ENCODE results near the gene CLDN5.
A peak's percentile ranks its signal among the peaks of the same experiment; 100 is the strongest.

Gene CLDN5

GRCh38 chr22:19520566-19521305 lies 3.5 kb downstream of the CLDN5 start:
- peak; percentile 58 for DNase-seq

GRCh38 chr22:19520007-19520406 lies 4.2 kb downstream of the CLDN5 start:
- DNase-seq: peak; percentile 63

GRCh38 chr22:19519041-19519926 lies 4.9 kb downstream of the CLDN5 start:
- DNase-seq: peak; percentile 48

DNA sequence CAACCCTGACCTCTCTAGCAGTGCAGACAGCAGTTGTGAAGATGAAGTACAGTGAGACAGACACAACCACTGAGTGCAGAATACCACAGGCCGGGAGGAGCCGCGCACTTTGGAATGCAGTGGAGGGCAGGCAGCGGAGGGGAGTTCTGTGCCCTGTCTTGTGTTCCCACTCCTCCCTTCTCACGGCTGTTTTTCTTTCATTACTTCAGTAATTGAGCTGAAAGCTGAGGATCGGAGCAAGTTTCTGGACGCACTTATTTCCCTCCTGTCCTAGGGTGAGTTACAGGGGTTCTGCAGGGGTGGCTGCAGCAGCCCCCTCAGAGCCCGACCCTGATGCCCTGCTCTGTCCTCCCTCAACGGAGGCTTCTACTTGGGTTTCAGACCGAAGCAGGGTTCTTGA lies 5.6 kb downstream of the CLDN5 start:
- no peak for DNase-seq

GRCh38 chr22:19517919-19518611 lies 6.1 kb downstream of the CLDN5 start:
- peak; percentile 38 for DNase-seq

DNA sequence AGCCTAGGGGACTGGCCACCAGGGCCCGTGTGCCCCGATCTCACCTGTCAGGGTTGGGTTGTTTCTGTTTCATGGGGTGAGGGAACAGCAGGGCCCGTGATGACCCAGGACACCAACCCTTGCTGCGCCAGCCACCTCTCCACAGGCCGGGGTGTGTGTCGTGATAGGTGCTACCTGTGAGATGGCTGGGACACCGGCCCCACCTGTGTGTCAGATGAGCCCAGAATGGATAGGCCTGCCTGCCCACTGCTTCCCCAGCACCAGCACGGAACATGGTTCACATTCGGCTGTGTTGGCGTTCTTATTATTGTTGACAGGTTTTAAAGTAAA lies 7.1 kb downstream of the CLDN5 start:
- peak; percentile 33 for DNase-seq

DNA sequence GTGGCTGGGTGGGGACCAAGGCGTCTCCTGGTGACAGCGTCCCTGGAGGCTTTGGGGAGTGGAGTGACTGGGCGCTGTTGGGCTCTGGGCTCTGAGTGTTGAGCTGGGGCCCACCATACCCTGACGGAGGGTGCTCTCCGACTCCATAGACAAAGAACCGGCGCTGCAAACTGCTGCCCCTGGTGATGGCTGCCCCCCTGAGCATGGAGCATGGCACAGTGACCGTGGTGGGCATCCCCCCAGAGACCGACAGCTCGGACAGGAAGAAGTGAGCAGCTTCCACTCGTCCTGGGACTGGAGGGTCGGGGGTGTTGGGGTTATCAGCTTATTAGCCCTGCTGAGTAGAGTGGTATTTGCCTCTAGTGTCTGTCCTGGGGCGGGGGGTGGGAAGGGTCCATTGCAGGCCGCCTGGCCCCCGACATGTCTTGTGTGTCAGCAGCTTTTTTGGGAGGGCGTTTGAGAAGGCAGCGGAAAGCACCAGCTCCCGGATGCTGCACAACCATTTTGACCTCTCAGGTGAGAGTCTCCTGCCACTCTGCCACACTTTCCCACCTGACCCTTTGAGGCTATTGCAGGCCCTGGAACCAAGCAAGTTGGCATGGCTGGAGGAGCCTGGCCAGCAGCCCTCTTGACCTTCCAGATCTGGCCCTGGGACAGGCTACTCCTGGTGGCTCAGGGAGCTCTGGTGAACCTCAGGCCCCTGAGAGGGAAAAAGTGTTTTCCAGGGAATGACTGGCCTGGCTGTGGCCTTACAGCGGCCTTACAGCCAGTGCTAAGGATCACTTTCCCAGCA lies 7.6 kb downstream of the CLDN5 start:
- peak; percentile 38 for DNase-seq

DNA sequence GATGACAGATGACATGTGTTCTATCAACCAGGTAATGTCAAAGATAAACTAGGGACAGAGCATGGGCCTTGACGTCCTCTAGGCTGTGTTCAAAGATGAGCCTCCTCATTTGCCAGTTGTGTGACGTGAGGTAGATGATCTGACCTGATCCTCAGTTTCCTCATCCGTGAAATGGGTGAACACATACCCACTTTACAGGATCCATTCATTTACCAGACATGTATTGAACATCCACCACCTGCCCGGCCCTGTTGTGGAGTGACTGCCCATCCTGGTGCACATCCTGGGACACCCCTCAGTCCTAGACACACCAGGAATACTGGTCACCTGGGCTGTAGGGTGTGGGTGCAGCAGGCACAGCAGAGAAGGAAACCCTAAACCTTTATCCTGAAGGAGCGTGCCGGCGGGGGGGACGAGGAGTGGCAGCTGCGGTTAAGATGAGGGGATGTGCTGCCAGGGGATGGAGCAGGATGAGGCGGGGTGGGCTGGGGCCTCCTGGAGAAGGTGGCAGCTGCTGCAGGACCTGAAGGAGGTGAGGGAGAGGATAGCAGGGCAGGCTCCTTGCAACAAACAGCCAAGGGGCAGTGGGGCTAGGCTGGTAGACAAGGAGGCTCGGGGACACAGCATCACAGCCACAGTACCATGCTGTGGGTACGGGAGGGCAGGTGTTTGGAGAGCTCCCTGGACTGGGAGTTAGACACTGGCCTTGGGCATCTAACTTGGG lies 8.4 kb downstream of the CLDN5 start:
- peak; percentile 47 for DNase-seq

- peak; percentile 56 for DNase-seq
Observed at GRCh38 chr22:19514831-19515565, 9.2 kb downstream of the CLDN5 start.

DNA sequence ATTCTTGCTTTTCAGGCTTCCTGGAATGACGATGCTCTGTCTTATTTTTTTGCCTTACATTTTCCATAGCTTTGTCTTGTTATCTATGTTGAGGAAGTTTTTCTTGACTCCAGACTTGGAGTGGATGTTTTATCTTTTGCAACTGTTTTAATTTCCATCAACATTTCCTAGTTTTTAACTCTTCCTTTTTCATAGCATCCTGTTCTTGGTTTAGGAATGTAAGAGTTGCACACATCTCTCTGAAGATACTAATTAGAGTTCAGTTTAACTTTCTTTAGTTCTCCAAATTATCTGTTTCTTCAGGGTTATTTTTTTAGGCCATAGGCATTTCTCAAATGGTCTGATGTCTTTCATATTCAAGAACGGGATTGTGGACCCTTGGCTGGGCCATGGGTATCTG lies 10.4 kb downstream of the CLDN5 start:
- DNase-seq: no peak

GRCh38 chr22:19510919-19511341 lies 13.3 kb downstream of the CLDN5 start:
- DNase-seq: peak; percentile 8

DNA sequence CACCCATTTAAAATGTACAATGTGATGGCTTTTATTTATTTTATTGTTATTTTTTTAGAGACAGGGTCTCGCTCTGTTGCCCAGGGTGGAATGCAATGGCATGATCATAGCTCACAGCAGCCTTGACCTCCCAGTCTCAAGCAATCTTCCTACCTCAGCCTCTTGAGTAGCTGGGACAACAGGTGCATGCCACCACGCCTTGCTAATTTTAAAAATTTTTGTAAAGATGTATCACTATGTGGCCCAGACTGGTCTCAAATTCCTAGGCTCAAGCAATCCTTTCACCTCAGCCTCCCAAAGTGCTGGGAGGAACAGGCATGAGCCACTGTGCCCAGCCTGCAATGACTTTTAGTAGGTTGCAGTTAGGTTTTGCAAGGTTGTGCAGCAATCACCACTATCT lies 14.3 kb downstream of the CLDN5 start:
- DNase-seq: peak; percentile 9

DNA sequence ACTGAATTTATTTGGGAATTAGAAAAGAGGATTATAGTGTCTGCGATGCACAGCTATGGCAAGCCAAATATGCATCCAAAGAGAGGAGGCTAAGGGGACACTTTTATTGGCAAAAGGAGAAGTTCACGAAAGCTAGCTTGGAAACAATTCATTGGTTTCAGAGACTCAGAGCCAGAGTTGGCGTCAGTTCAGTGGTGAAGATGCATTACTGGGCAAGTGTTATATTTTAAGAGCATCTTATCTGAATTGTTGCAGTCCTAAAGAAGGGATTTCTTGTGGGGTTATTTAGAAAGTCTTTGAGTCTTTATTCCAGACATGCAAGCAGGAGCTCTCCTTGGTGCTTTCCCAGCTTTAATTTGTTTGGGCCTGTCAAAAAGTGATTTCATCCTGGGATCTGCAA lies 15.0 kb downstream of the CLDN5 start:
- DNase-seq: no peak

GRCh38 chr22:19508024-19508776 lies 16.0 kb downstream of the CLDN5 start:
- peak; percentile 45 for DNase-seq

DNA sequence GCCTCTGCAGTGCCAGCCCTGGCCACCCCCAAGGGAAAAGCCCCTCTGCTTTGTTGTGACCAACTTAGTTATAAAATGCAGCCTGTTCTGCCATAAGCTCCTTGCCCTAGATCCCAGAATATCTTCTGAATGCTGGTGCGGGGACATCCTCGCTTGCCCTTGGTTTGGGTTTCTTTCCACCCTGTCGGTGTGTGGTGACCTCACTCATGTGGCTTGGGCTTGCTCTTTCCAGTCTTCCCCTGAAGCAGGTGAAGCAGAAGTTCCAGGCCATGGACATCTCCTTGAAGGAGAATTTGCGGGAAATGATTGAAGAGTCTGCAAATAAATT lies 16.7 kb downstream of the CLDN5 start:
- no peak for DNase-seq

DNA sequence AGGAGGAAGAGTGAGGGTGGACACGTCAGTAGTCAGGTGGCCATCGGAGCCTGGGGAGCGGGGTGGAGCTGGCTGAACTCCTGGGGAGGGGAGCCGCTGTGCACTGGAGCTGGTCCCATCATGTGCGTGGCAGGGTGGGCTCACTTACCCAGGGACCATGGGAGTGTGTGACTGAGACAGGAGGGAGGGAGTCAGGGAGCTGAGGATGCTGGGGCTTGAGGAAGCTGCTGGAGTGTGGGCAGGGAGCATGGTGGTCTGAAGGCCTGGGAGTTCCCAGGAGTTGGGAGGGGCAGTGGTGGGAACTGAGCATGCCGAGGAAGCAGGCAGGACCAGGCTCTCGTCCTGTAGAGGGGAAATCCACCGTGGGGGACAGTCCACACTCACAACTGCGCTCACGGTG lies 18.0 kb downstream of the CLDN5 start:
- peak; percentile 47 for DNase-seq

- peak; percentile 44 for DNase-seq
Observed at GRCh38 chr22:19505735-19506126, 18.5 kb downstream of the CLDN5 start.

DNA sequence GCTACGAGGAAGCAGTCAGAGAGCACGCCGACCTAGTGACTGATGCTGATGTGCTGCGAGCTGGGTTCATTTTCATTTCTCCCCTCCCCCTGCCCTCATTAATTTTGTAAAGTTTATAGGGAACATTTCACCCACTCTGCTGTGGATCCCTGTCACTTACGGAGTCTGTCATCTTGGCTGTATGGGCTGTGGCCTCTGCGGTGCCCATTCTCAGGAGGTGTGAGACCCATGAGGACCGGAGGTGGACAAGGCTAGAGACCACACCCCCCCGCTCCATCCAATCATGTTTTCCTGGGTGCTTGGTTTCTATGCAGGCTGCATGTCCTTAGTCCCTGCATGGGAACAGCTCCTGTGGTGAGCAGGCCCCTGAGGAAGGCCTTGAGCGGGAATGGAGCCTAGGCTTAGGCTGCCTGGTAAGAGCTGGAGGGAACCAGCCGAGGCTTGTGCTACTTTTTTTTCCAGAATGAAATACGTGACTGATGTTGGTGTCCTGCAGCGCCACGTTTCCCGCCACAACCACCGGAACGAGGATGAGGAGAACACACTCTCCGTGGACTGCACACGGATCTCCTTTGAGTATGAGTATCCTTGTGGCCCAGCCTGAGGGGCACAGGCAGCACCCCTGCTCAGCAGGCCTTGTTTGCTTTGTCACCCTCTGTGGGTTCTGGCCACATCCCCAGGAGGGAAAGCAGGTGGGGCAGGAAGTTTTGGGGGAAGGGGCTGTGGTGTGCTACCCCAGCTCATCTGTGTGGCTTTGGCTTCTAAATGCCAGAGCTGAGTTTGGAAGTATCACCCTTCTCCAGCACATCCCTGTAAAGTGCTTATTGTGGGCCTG lies 19.1 kb downstream of the CLDN5 start:
- DNase-seq: peak; percentile 41

GRCh38 chr22:19503869-19504268 lies 20.3 kb downstream of the CLDN5 start:
- DNase-seq: peak; percentile 49

GRCh38 chr22:19503367-19503766 lies 20.8 kb downstream of the CLDN5 start:
- DNase-seq: peak; percentile 12
